OCI-LY7 (cell line): ENCODE measurements around the gene INSR.

Source experiments
- EZH2phosphoT487 ChIP-seq: fragments of 200-600 bp; sonication (generic); IDR thresholded peaks from 2 replicates; pipeline ENCODE4 v1.6.1; 2018; ENCODE audit warnings: low read depth, borderline replicate concordance, mild to moderate bottlenecking, mixed run types, antibody characterized with exemption, low read length, moderate library complexity, mixed read lengths
- TF ChIP-seq, protein P1 (sequence below): fragments of 200-600 bp; sonication (generic); conservative IDR thresholded peaks from 2 replicates; pipeline ENCODE4 v1.5.1; 2014; ENCODE audit warnings: mild to moderate bottlenecking, antibody characterized with exemption, low read length, moderate library complexity, mixed read lengths

GRCh38 chr19:7265963-7266362 lies 28.3 kb downstream of the INSR start:
- TF ChIP-seq, protein P1, sequence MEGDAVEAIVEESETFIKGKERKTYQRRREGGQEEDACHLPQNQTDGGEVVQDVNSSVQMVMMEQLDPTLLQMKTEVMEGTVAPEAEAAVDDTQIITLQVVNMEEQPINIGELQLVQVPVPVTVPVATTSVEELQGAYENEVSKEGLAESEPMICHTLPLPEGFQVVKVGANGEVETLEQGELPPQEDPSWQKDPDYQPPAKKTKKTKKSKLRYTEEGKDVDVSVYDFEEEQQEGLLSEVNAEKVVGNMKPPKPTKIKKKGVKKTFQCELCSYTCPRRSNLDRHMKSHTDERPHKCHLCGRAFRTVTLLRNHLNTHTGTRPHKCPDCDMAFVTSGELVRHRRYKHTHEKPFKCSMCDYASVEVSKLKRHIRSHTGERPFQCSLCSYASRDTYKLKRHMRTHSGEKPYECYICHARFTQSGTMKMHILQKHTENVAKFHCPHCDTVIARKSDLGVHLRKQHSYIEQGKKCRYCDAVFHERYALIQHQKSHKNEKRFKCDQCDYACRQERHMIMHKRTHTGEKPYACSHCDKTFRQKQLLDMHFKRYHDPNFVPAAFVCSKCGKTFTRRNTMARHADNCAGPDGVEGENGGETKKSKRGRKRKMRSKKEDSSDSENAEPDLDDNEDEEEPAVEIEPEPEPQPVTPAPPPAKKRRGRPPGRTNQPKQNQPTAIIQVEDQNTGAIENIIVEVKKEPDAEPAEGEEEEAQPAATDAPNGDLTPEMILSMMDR, result no peak
- TF ChIP-seq EZH2phosphoT487, result no peak
